CD8-positive, alpha-beta memory T cell (primary cell): Measurements from ENCODE around the gene PORCN. TPM values are rescaled to one million over a fixed set of nuclear protein-coding genes. Genes with fewer than 3 reads are reported as not detected.

Source experiments
- CTCF ChIA-PET: fragments of 350-600 bp; sonication (Branson Sonifier 250); formaldehyde crosslinking; loops from one replicate; lab custom pipeline; 2021; ENCODE audit warnings: antibody characterized with exemption; lab: Charles Lee
- POLR2A ChIA-PET: fragments of 350-600 bp; sonication (Branson Sonifier 250); formaldehyde crosslinking; loops from one replicate; lab custom pipeline; 2021; ENCODE audit warnings: antibody characterized with exemption; lab: Charles Lee
- DNase-seq, 5 donors: peaks; one replicate each; pipeline versions ENCODE4 v3.0.0 to v3.0.0-alpha.2; 2020 to 2022; ENCODE audit warnings: mixed read lengths in 1 of 5
- H3K27ac ChIP-seq: one replicate; pipeline ENCODE4 v1.7.0; 2013; ENCODE audit warnings: low read depth, mild to moderate bottlenecking, low read length, moderate library complexity
- H3K27me3 ChIP-seq: 2 replicates; pipeline ENCODE4 v1.7.0; 2013; ENCODE audit warnings: low read length, mild to moderate bottlenecking; ENCODE audit not compliant: insufficient read depth, poor library complexity, severe bottlenecking
- H3K36me3 ChIP-seq: 2 replicates; pipeline ENCODE4 v1.7.0; 2013; ENCODE audit warnings: mild to moderate bottlenecking, low read length, moderate library complexity; ENCODE audit not compliant: insufficient read depth
- H3K4me1 ChIP-seq: 2 replicates; pipeline ENCODE4 v1.7.0; 2013; ENCODE audit warnings: mild to moderate bottlenecking, low read length, moderate library complexity; ENCODE audit not compliant: insufficient read depth
- H3K4me3 ChIP-seq: 2 replicates; pipeline ENCODE4 v1.7.0; 2013; ENCODE audit warnings: mild to moderate bottlenecking, low read length
- H3K9me3 ChIP-seq: 2 replicates; pipeline ENCODE4 v1.7.0; 2013; ENCODE audit warnings: mild to moderate bottlenecking, low read length
- H3K27ac Mint-ChIP-seq, 8 donors: one replicate each; pipeline ENCODE4 v1.8.0; 2020 to 2021; ENCODE audit warnings: mixed read lengths in 8 of 8, mild to moderate bottlenecking in 6 of 8, inconsistent platforms in 3 of 8, moderate library complexity in 3 of 8
- H3K27me3 Mint-ChIP-seq, 2 donors: one replicate each; pipeline ENCODE4 v1.8.0; 2020 to 2021; ENCODE audit warnings: mixed read lengths in 2 of 2, mild to moderate bottlenecking in 1 of 2, moderate library complexity in 1 of 2
- H3K36me3 Mint-ChIP-seq, 3 donors: one replicate each; pipeline ENCODE4 v1.8.0; 2020 to 2021; ENCODE audit warnings: mixed read lengths in 3 of 3, inconsistent platforms in 1 of 3, mild to moderate bottlenecking in 1 of 3
- H3K4me1 Mint-ChIP-seq, 3 donors: one replicate each; pipeline ENCODE4 v1.8.0; 2020 to 2021; ENCODE audit warnings: mixed read lengths in 3 of 3, inconsistent platforms in 1 of 3, mild to moderate bottlenecking in 1 of 3
- H3K4me3 Mint-ChIP-seq, 7 donors: one replicate each; pipeline ENCODE4 v1.8.0; 2020 to 2021; ENCODE audit warnings: mixed read lengths in 7 of 7, mild to moderate bottlenecking in 6 of 7, moderate library complexity in 4 of 7, inconsistent platforms in 2 of 7
- H3K9me3 Mint-ChIP-seq, 5 donors: one replicate each; pipeline ENCODE4 v1.8.0; 2020 to 2022; ENCODE audit warnings: mixed read lengths in 5 of 5, mild to moderate bottlenecking in 3 of 5, moderate library complexity in 2 of 5, inconsistent platforms in 1 of 5
- polyA plus RNA-seq: library from polyadenylated mRNA; unstranded; fragments of 300-500 nt; fragmentation: Illumina TruSeq; gene quantifications from one replicate; pipeline ENCODE4 v1.2.3, GENCODE V29; 2021
- total RNA-seq, 2 experiments: library from RNA; stranded (reverse); gene quantifications; one replicate each; pipeline ENCODE4 v1.2.3, GENCODE V29; 2021

The PORCN gene
- 10 to 100 TPM; 12.8 to 13.5 TPM for total RNA-seq
- polyA plus RNA-seq: 17.8 TPM

DNA sequence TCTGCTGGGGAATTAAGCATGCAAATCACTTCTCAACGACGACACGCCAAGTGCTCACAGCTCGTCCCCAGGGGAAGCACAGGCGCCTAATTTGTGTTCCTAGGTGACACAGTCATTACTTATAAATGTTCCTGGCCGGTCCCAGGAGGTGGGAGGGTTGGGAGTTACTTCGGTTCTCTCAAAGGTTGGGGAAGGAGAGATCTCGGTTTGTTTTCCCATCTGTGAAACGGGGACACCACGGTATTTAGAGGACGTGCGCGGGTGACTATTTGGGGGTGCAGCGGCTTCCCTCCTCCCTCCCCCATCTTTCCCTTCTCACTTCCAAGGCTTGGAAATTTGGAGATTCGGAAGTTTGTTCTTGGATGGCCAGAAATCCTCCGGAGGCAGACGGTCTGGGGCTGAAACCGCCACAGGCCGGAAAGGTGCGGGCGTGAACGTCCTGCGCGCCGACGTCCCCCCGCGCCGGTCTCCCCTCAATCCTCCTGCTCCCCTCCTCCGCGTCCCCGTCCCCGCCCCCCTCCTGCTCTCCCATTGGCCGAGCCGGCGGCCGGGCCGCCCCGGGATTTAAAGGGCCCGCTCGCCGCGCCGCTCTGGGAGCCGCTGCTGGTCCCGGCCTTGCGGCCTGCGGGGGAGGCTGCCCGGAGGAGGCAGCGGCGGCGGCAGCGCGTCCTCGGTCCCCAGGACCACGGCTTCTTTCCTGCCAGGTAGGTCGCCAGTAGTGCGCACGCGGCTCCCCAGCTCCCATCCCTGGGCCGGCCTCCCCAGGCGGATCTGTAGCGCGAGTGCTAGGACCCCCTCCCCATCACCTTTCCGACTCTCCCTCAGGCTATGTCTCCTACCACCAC is at the start of gene PORCN:
Gene PORCN, plus strand, starts transcription at position 593 of the 845 bp plus-strand sequence. CDS start 829 bp downstream, outside the sequence.
- ChIA-PET CTCF (interaction anchor here (3.4 kb wide), 1 partner anchor 31 kb away, joined by 11 read pairs; the partner anchor contains the start of gene TBC1D25), POLR2A (interaction anchor here (0.8 to 1.3 kb wide), 3 partner anchors 13 to 31 kb away, joined by 3 to 4 read pairs (median 4); partner anchors contain the start of genes EBP and TBC1D25)
- peak within 1 kb of the TSS; percentile 87 to 94 (median 89) for H3K4me3 Mint-ChIP-seq
- H3K36me3 Mint-ChIP-seq: peaks cover 0 to 26% (median 2%) of the 10 kb centered on the region in 3 donors
- H3K27ac Mint-ChIP-seq: peak within 1 kb of the TSS; percentile 82 to 94 (median 92)
- H3K9me3 ChIP-seq: no peaks in the 10 kb centered on the region
- peak within 1 kb of the TSS; percentile 48 for H3K27ac ChIP-seq
- H3K36me3 ChIP-seq: no peaks in the 10 kb centered on the region
- H3K27me3 ChIP-seq: no peaks in the 10 kb centered on the region
- peak; percentile 67 to 86 (median 75) for DNase-seq
- H3K4me1 ChIP-seq: peaks cover 10% of the 10 kb centered on the region
- H3K4me3 ChIP-seq: peak within 1 kb of the TSS; percentile 52
- peaks cover 0 to under 1% of the 10 kb centered on the region in 2 donors for H3K27me3 Mint-ChIP-seq
- peaks cover 16 to 44% (median 26%) of the 10 kb centered on the region in 3 donors for H3K4me1 Mint-ChIP-seq
- H3K9me3 Mint-ChIP-seq: no peaks in the 10 kb centered on the region

GRCh38 chrX:48459483-48459882 is 49.3 kb upstream of the PORCN start:
- no peak overlapping the region for H3K4me3 ChIP-seq
- no peaks in the 10 kb centered on the region for H3K9me3 ChIP-seq
- CTCF ChIA-PET: no interaction called here
- no peaks in the 10 kb centered on the region for H3K27me3 ChIP-seq
- Mint-ChIP-seq H3K9me3 (no peaks in the 10 kb centered on the region), H3K27me3 (peaks cover 0 to 5% of the 10 kb centered on the region in 2 donors), H3K36me3 (peaks cover 0 to 45% (median 7%) of the 10 kb centered on the region in 3 donors), H3K27ac (peak overlapping the region in 3 of 8 donors; percentile 4 to 40 (median 4)), H3K4me1 (peaks cover 2 to 7% (median 6%) of the 10 kb centered on the region in 3 donors), H3K4me3 (no peak overlapping the region)
- H3K4me1 ChIP-seq: no peaks in the 10 kb centered on the region
- DNase-seq: no peak
- H3K36me3 ChIP-seq: no peaks in the 10 kb centered on the region
- POLR2A ChIA-PET: no interaction called here
- no peak overlapping the region for H3K27ac ChIP-seq

DNA sequence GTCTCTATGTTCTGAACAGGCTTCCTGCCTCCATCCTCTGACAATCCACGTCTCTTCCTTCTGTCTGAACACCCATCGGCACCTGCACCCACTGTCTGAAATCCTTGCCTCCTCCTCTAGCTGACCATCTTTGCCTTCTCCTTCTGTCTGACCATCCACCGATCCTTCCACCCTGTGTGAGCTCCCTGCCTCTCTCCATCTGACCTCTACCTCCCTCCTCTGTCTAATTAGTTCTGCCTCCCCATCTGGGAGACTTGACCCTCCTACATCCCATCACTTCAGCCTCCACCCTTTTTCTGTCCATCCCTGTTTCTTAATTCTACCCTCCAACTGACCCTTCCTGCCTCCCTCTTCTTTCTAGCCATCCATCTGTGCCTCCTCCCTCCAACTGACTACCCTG is 48.8 kb upstream of the PORCN start:
- Histone ChIP-seq H3K27me3 (no peaks in the 10 kb centered on the region), H3K4me1 (no peaks in the 10 kb centered on the region), H3K27ac (no peak overlapping the region), H3K9me3 (no peaks in the 10 kb centered on the region), H3K4me3 (no peak overlapping the region), H3K36me3 (no peaks in the 10 kb centered on the region)
- POLR2A ChIA-PET: no interaction called here
- no peak for DNase-seq
- H3K4me1 Mint-ChIP-seq: peaks cover 3 to 9% (median 7%) of the 10 kb centered on the region in 3 donors
- CTCF ChIA-PET: no interaction called here
- no peaks in the 10 kb centered on the region for H3K9me3 Mint-ChIP-seq
- peaks cover 0 to 5% of the 10 kb centered on the region in 2 donors for H3K27me3 Mint-ChIP-seq
- no peak overlapping the region for H3K4me3 Mint-ChIP-seq
- peaks cover 0 to 47% (median 7%) of the 10 kb centered on the region in 3 donors for H3K36me3 Mint-ChIP-seq
- peak overlapping the region in 2 of 8 donors; percentile 17 to 55 for H3K27ac Mint-ChIP-seq

DNA sequence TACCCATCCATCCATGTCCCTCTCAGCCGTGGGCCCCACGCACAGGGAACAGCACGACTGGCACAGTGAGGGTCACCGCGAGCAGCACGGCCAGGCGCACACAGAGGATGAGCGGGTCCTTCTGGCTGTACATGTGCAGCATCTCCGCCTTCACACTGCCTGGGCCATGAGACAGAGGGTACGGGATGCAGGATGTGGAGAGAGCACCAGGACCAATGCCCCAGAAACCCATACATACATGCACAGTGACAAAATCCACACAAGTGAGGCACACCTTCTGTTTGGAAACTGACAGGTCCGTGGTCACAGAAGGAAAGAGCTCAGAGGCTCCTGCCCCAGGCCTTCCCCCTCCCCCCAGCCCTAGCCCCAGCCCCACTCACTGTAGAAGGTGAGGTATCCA is 48.2 kb upstream of the PORCN start:
- Histone ChIP-seq H3K4me1 (no peaks in the 10 kb centered on the region), H3K4me3 (no peak overlapping the region), H3K36me3 (no peaks in the 10 kb centered on the region), H3K9me3 (no peaks in the 10 kb centered on the region), H3K27ac (no peak overlapping the region), H3K27me3 (no peaks in the 10 kb centered on the region)
- peaks cover 8 to 15% (median 13%) of the 10 kb centered on the region in 3 donors for H3K4me1 Mint-ChIP-seq
- no peaks in the 10 kb centered on the region for H3K9me3 Mint-ChIP-seq
- peaks cover 0 to 5% of the 10 kb centered on the region in 2 donors for H3K27me3 Mint-ChIP-seq
- H3K4me3 Mint-ChIP-seq: no peak overlapping the region
- no peak for DNase-seq
- peaks cover 3 to 52% (median 8%) of the 10 kb centered on the region in 3 donors for H3K36me3 Mint-ChIP-seq
- H3K27ac Mint-ChIP-seq: peak overlapping the region in 1 of 8 donors; percentile 3
- ChIA-PET CTCF (no interaction called here), POLR2A (no interaction called here)

GRCh38 chrX:48461830-48462229 is 47.0 kb upstream of the PORCN start:
- Histone ChIP-seq H3K4me3 (no peak overlapping the region), H3K4me1 (no peaks in the 10 kb centered on the region), H3K9me3 (no peaks in the 10 kb centered on the region), H3K27me3 (no peaks in the 10 kb centered on the region), H3K27ac (no peak overlapping the region), H3K36me3 (no peaks in the 10 kb centered on the region)
- Mint-ChIP-seq H3K27ac (peak overlapping the region in 1 of 8 donors; percentile 19), H3K27me3 (peaks cover 0 to 5% of the 10 kb centered on the region in 2 donors), H3K9me3 (no peaks in the 10 kb centered on the region), H3K4me3 (no peak overlapping the region), H3K36me3 (peaks cover 4 to 55% (median 8%) of the 10 kb centered on the region in 3 donors), H3K4me1 (peaks cover 8 to 19% (median 17%) of the 10 kb centered on the region in 3 donors)
- DNase-seq: no peak
- POLR2A ChIA-PET: no interaction called here
- CTCF ChIA-PET: no interaction called here

DNA sequence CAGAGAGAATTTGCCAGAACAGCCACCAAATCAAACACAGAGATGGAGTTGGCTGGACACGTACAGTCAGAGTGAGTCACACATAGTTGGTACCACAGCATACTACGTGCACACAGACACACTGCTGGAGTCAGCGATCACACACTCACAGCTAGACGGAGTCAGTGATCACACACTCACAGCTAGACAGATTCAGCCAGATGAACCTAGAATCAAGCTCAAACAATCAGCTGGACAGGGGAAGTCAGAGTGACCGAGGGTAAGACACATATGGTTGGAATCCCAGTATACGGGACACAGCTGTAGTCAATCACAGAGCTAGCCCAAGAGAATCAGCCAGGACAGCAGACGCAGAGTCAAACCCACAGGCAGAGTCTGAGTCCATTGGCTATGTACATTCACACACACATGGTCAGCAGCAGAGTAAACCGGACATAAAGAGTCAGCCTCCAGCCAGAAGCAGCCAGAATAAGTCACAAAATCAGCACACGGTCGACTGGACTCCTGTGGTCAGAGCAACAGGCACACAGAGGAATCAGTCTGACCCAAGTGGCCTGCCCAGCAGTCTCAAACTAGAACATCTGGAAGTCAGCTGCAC is 43.4 kb upstream of the PORCN start:
- Histone ChIP-seq H3K36me3 (no peaks in the 10 kb centered on the region), H3K4me1 (peaks cover 13% of the 10 kb centered on the region), H3K27me3 (no peaks in the 10 kb centered on the region), H3K27ac (no peak overlapping the region), H3K4me3 (no peak overlapping the region), H3K9me3 (no peaks in the 10 kb centered on the region)
- peaks cover 18 to 43% (median 29%) of the 10 kb centered on the region in 3 donors for H3K4me1 Mint-ChIP-seq
- H3K36me3 Mint-ChIP-seq: peaks cover 4 to 37% (median 4%) of the 10 kb centered on the region in 3 donors
- DNase-seq: no peak
- H3K4me3 Mint-ChIP-seq: peak overlapping the region in 3 of 7 donors; percentile 45 to 82 (median 62)
- peak overlapping the region in 1 of 8 donors; percentile 61 for H3K27ac Mint-ChIP-seq
- ChIA-PET CTCF (interaction anchor here (2.5 kb wide), 1 partner anchor 75 kb away, joined by 10 read pairs; the partner anchor contains the start of gene TBC1D25), POLR2A (no interaction called here)
- H3K9me3 Mint-ChIP-seq: no peaks in the 10 kb centered on the region
- H3K27me3 Mint-ChIP-seq: peaks cover 0 to 5% of the 10 kb centered on the region in 2 donors

- no peaks in the 10 kb centered on the region for H3K36me3 ChIP-seq
- H3K4me1 ChIP-seq: peaks cover 13% of the 10 kb centered on the region
- POLR2A ChIA-PET: no interaction called here
- no peak overlapping the region for H3K27ac ChIP-seq
- DNase-seq: no peak
- H3K36me3 Mint-ChIP-seq: peaks cover 1 to 28% (median 4%) of the 10 kb centered on the region in 3 donors
- CTCF ChIA-PET: interaction anchor here (0.6 to 2.5 kb wide), 2 partner anchors 73 to 383 kb away, joined by 3 to 10 read pairs; partner anchors contain the start of gene TBC1D25
- peaks cover 0 to 5% of the 10 kb centered on the region in 2 donors for H3K27me3 Mint-ChIP-seq
- no peak overlapping the region for H3K4me3 ChIP-seq
- H3K27ac Mint-ChIP-seq: peak overlapping the region in 1 of 8 donors; percentile 58
- H3K4me3 Mint-ChIP-seq: peak overlapping the region in 5 of 7 donors; percentile 23 to 80 (median 28)
- H3K27me3 ChIP-seq: no peaks in the 10 kb centered on the region
- peaks cover 18 to 43% (median 29%) of the 10 kb centered on the region in 3 donors for H3K4me1 Mint-ChIP-seq
- no peaks in the 10 kb centered on the region for H3K9me3 ChIP-seq
- no peaks in the 10 kb centered on the region for H3K9me3 Mint-ChIP-seq
These were observed 42.1 kb upstream of the PORCN start for GRCh38 chrX:48466696-48467095.
